WTC11 (cell line): ENCODE measurements around the gene FCRL5. TPM values are rescaled to one million over a fixed set of nuclear protein-coding genes. Genes with fewer than 3 reads are reported as not detected.

Experiments used
- ATAC-seq: fragments of 200-7000 bp; cut with Tn5 transposase; 2 replicates; pipeline ENCODE4 v1.10.0; 2021; ENCODE audit warnings: mild to moderate bottlenecking, moderate library complexity
- CTCF ChIA-PET: fragments of 300-600 bp; sonication (Branson Sonifier 250); formaldehyde crosslinking; loops from one replicate; lab custom pipeline; 2021; ENCODE audit warnings: antibody characterized with exemption; lab: Charles Lee
- POLR2A ChIA-PET: fragments of 350-600 bp; sonication (Branson Sonifier 250); formaldehyde crosslinking; loops from one replicate; lab custom pipeline; 2021; ENCODE audit warnings: antibody characterized with exemption; lab: Charles Lee
- DNase-seq: peaks from one replicate; pipeline ENCODE4 v3.0.0; 2021; ENCODE audit warnings: low spot score
- H3K27ac Mint-ChIP-seq: 2 replicates; pipeline ENCODE4 v1.8.0; 2021; ENCODE audit warnings: mixed read lengths
- H3K27me3 Mint-ChIP-seq: 2 replicates; pipeline ENCODE4 v1.8.0; 2021; ENCODE audit warnings: low read depth, mild to moderate bottlenecking, moderate library complexity, mixed read lengths
- H3K36me3 Mint-ChIP-seq: 2 replicates; pipeline ENCODE4 v1.8.0; 2021; ENCODE audit warnings: mixed read lengths
- H3K4me1 Mint-ChIP-seq: 2 replicates; pipeline ENCODE4 v1.8.0; 2022; ENCODE audit warnings: mixed read lengths
- H3K4me3 Mint-ChIP-seq: 2 replicates; pipeline ENCODE4 v1.8.0; 2021; ENCODE audit warnings: mild to moderate bottlenecking, moderate library complexity, mixed read lengths
- H3K9me3 Mint-ChIP-seq: 2 replicates; pipeline ENCODE4 v1.8.0; 2021; ENCODE audit warnings: mixed read lengths
- ELF4 ChIP-seq: sonication (generic); formaldehyde crosslinking; IDR thresholded peaks from 2 replicates; pipeline ENCODE4 v1.8.1; 2022; ENCODE audit warnings: low read depth, mild to moderate bottlenecking, moderate library complexity, missing genetic modification reagents
- ESRRA ChIP-seq: sonication (generic); formaldehyde crosslinking; IDR thresholded peaks from 2 replicates; pipeline ENCODE4 v1.8.1; 2022; ENCODE audit warnings: mild to moderate bottlenecking, missing genetic modification reagents, borderline replicate concordance
- FOXP1 ChIP-seq: sonication (generic); formaldehyde crosslinking; IDR thresholded peaks from 2 replicates; pipeline ENCODE4 v1.8.0; 2022; ENCODE audit warnings: missing genetic modification reagents, mild to moderate bottlenecking, moderate library complexity, borderline replicate concordance
- MXD4 ChIP-seq: fragments of 250-450 bp; sonication (Bioruptor Pico); IDR thresholded peaks from 2 replicates; pipeline ENCODE4 v1.8.0; 2021; ENCODE audit warnings: mild to moderate bottlenecking, moderate library complexity, borderline replicate concordance
- NR3C1 ChIP-seq: sonication (generic); formaldehyde crosslinking; conservative IDR thresholded peaks from 2 replicates; pipeline ENCODE4 v1.8.1; 2023; ENCODE audit warnings: low read depth, mild to moderate bottlenecking, missing genetic modification reagents
- PREB ChIP-seq: sonication (generic); formaldehyde crosslinking; IDR thresholded peaks from 2 replicates; pipeline ENCODE4 v1.8.1; 2022; ENCODE audit warnings: mild to moderate bottlenecking, missing genetic modification reagents, moderate library complexity, borderline replicate concordance
- SMAD3 ChIP-seq: sonication (generic); formaldehyde crosslinking; IDR thresholded peaks from 2 replicates; pipeline ENCODE4 v1.8.0; 2022; ENCODE audit warnings: missing genetic modification reagents, mild to moderate bottlenecking, borderline replicate concordance
- SP1 ChIP-seq: sonication (generic); formaldehyde crosslinking; conservative IDR thresholded peaks from 2 replicates; pipeline ENCODE4 v1.8.1; 2022; ENCODE audit warnings: missing genetic modification reagents
- TEAD4 ChIP-seq: sonication (generic); formaldehyde crosslinking; IDR thresholded peaks from 2 replicates; pipeline ENCODE4 v1.8.0; 2022; ENCODE audit warnings: mild to moderate bottlenecking, missing genetic modification reagents
- TP53 ChIP-seq: sonication (generic); formaldehyde crosslinking; IDR thresholded peaks from 2 replicates; pipeline ENCODE4 v1.8.1; 2023; ENCODE audit warnings: mild to moderate bottlenecking, missing genetic modification reagents
- ZNF317 ChIP-seq: sonication (generic); formaldehyde crosslinking; IDR thresholded peaks from 2 replicates; pipeline ENCODE4 v1.8.1; 2023; ENCODE audit warnings: low read depth, mild to moderate bottlenecking, moderate library complexity, missing genetic modification reagents, borderline replicate concordance
- total RNA-seq: library from RNA; stranded (reverse); gene quantifications from 3 replicates; pipeline ENCODE4 v1.2.3, GENCODE V29; 2021
- TF ChIP-seq, protein P1 (sequence below): sonication (generic); formaldehyde crosslinking; IDR thresholded peaks from 2 replicates; pipeline ENCODE4 v1.8.1; 2022; ENCODE audit warnings: low read depth, mild to moderate bottlenecking, moderate library complexity, missing genetic modification reagents, borderline replicate concordance
- TF ChIP-seq, protein P2 (sequence below): sonication (generic); formaldehyde crosslinking; IDR thresholded peaks from 2 replicates; pipeline ENCODE4 v1.8.1; 2022; ENCODE audit warnings: missing genetic modification reagents, borderline replicate concordance
- TF ChIP-seq, protein P3 (sequence below): sonication (generic); formaldehyde crosslinking; IDR thresholded peaks from 2 replicates; pipeline ENCODE4 v1.8.0; 2022; ENCODE audit warnings: mild to moderate bottlenecking, missing genetic modification reagents
- TF ChIP-seq, protein P4 (sequence below): sonication (generic); formaldehyde crosslinking; IDR thresholded peaks from 2 replicates; pipeline ENCODE4 v1.8.0; 2023; ENCODE audit warnings: mild to moderate bottlenecking, missing genetic modification reagents
- TF ChIP-seq, protein P5 (sequence below): sonication (generic); formaldehyde crosslinking; IDR thresholded peaks from 2 replicates; pipeline ENCODE4 v1.8.0; 2022; ENCODE audit warnings: mild to moderate bottlenecking, missing genetic modification reagents

Gene FCRL5
- total RNA-seq, 1 experiment from 2014 or later, result 0.70 TPM

- H3K27me3 Mint-ChIP-seq, result no peaks in the 10 kb centered on the region
- no peaks in the 10 kb centered on the region for H3K36me3 Mint-ChIP-seq
- ATAC-seq (no peak), DNase-seq (no peak)
- TF ChIP-seq, protein P1, sequence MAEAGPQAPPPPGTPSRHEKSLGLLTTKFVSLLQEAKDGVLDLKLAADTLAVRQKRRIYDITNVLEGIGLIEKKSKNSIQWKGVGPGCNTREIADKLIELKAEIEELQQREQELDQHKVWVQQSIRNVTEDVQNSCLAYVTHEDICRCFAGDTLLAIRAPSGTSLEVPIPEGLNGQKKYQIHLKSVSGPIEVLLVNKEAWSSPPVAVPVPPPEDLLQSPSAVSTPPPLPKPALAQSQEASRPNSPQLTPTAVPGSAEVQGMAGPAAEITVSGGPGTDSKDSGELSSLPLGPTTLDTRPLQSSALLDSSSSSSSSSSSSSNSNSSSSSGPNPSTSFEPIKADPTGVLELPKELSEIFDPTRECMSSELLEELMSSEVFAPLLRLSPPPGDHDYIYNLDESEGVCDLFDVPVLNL, result no peak
- no peak for TF ChIP-seq TEAD4 (CRISPR knock-in tag)
- no peak for TF ChIP-seq ESRRA (CRISPR knock-in tag)
- TF ChIP-seq, protein P2, sequence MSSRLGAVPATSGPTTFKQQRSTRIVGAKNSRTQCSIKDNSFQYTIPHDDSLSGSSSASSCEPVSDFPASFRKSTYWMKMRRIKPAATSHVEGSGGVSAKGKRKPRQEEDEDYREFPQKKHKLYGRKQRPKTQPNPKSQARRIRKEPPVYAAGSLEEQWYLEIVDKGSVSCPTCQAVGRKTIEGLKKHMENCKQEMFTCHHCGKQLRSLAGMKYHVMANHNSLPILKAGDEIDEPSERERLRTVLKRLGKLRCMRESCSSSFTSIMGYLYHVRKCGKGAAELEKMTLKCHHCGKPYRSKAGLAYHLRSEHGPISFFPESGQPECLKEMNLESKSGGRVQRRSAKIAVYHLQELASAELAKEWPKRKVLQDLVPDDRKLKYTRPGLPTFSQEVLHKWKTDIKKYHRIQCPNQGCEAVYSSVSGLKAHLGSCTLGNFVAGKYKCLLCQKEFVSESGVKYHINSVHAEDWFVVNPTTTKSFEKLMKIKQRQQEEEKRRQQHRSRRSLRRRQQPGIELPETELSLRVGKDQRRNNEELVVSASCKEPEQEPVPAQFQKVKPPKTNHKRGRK, result no peak
- no peak for TF ChIP-seq ELF4 (CRISPR knock-in tag)
- TF ChIP-seq, protein P3, sequence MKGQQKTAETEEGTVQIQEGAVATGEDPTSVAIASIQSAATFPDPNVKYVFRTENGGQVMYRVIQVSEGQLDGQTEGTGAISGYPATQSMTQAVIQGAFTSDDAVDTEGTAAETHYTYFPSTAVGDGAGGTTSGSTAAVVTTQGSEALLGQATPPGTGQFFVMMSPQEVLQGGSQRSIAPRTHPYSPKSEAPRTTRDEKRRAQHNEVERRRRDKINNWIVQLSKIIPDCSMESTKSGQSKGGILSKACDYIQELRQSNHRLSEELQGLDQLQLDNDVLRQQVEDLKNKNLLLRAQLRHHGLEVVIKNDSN (CRISPR knock-in tag), result no peak
- no peak for TF ChIP-seq SMAD3 (CRISPR knock-in tag)
- TF ChIP-seq SP1 (CRISPR knock-in tag), result no peak
- no peak for TF ChIP-seq NR3C1 (CRISPR knock-in tag)
- no peak for TF ChIP-seq TP53
- no peak for TF ChIP-seq PREB (CRISPR knock-in tag)
- no peak for TF ChIP-seq MXD4 (CRISPR knock-in tag)
- TF ChIP-seq, protein P4, sequence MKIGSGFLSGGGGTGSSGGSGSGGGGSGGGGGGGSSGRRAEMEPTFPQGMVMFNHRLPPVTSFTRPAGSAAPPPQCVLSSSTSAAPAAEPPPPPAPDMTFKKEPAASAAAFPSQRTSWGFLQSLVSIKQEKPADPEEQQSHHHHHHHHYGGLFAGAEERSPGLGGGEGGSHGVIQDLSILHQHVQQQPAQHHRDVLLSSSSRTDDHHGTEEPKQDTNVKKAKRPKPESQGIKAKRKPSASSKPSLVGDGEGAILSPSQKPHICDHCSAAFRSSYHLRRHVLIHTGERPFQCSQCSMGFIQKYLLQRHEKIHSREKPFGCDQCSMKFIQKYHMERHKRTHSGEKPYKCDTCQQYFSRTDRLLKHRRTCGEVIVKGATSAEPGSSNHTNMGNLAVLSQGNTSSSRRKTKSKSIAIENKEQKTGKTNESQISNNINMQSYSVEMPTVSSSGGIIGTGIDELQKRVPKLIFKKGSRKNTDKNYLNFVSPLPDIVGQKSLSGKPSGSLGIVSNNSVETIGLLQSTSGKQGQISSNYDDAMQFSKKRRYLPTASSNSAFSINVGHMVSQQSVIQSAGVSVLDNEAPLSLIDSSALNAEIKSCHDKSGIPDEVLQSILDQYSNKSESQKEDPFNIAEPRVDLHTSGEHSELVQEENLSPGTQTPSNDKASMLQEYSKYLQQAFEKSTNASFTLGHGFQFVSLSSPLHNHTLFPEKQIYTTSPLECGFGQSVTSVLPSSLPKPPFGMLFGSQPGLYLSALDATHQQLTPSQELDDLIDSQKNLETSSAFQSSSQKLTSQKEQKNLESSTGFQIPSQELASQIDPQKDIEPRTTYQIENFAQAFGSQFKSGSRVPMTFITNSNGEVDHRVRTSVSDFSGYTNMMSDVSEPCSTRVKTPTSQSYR (CRISPR knock-in tag), result no peak
- TF ChIP-seq ZNF317 (CRISPR knock-in tag), result no peak
- TF ChIP-seq, protein P5, sequence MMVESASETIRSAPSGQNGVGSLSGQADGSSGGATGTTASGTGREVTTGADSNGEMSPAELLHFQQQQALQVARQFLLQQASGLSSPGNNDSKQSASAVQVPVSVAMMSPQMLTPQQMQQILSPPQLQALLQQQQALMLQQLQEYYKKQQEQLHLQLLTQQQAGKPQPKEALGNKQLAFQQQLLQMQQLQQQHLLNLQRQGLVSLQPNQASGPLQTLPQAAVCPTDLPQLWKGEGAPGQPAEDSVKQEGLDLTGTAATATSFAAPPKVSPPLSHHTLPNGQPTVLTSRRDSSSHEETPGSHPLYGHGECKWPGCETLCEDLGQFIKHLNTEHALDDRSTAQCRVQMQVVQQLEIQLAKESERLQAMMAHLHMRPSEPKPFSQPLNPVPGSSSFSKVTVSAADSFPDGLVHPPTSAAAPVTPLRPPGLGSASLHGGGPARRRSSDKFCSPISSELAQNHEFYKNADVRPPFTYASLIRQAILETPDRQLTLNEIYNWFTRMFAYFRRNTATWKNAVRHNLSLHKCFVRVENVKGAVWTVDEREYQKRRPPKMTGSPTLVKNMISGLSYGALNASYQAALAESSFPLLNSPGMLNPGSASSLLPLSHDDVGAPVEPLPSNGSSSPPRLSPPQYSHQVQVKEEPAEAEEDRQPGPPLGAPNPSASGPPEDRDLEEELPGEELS (CRISPR knock-in tag), result no peak
- no peak for TF ChIP-seq FOXP1 (CRISPR knock-in tag)
- POLR2A ChIA-PET, result no interaction called here
- CTCF ChIA-PET, result interaction anchor here (1.6 kb wide), 1 partner anchor 15 kb away, joined by 4 read pairs; no protein-coding TSS in a partner anchor
- no peaks in the 10 kb centered on the region for H3K9me3 Mint-ChIP-seq
- H3K4me3 Mint-ChIP-seq, result no peak overlapping the region
- H3K27ac Mint-ChIP-seq, result no peak overlapping the region
- no peaks in the 10 kb centered on the region for H3K4me1 Mint-ChIP-seq
Measured at GRCh38 chr1:157521056-157521455, 31.3 kb downstream of the FCRL5 start.
